Erythroblast (primary cell): ENCODE measurements around the gene ATP6V1G2.
A peak's percentile ranks its signal among the peaks of the same experiment; 100 is the strongest.
"Not testable (repeated sequence)": the region's sequence is repeated elsewhere in the genome, so short reads cannot be mapped to it uniquely, and the experiment has no call there.

Experiments used
- DNase-seq, 2 experiments: peaks; one replicate each; lab custom pipeline; 2025; lab: John Stamatoyannopoulos, UW
- GATA1 ChIP-seq: IDR thresholded peaks from 2 replicates; pipeline ENCODE4 v1.6.1; 2011; ENCODE audit warnings: low read depth, mild to moderate bottlenecking, control low read depth, low read length, moderate library complexity
- POLR2A ChIP-seq: IDR thresholded peaks from 2 replicates; pipeline ENCODE4 v1.6.1; 2011; ENCODE audit warnings: mild to moderate bottlenecking, low read length

ATP6V1G2 gene

GRCh38 chr6:31513456-31514165 lies 32.8 kb downstream of the ATP6V1G2 start:
- TF ChIP-seq GATA1 (no peak), POLR2A (no peak)
- DNase-seq, result no peak

GRCh38 chr6:31510007-31510406 lies 36.4 kb downstream of the ATP6V1G2 start:
- TF ChIP-seq GATA1 (no peak), POLR2A (no peak)
- no peak for DNase-seq

GRCh38 chr6:31509036-31509435 lies 37.4 kb downstream of the ATP6V1G2 start:
- not testable (repeated sequence) for DNase-seq

GRCh38 chr6:31502586-31502985 lies 43.8 kb downstream of the ATP6V1G2 start:
- TF ChIP-seq GATA1 (no peak), POLR2A (no peak)

GRCh38 chr6:31499648-31500047 lies 46.8 kb downstream of the ATP6V1G2 start:
- DNase-seq, result not testable (repeated sequence)

More at GRCh38 chr6:31502586-31502985, 43.8 kb downstream of the ATP6V1G2 start:
- DNase-seq, result no peak

GRCh38 chr6:31498748-31499147 lies 47.7 kb downstream of the ATP6V1G2 start:
- DNase-seq, result peak in 1 of 2 experiments; percentile 7
- TF ChIP-seq POLR2A (no peak), GATA1 (no peak)

- peak; percentile 85 to 88 for DNase-seq
- no peak for TF ChIP-seq GATA1
- TF ChIP-seq POLR2A, result peak; percentile 32
Measured at GRCh38 chr6:31497531-31498476, 48.6 kb downstream of the ATP6V1G2 start, which contains the start of gene MICB. Gene MICB, plus strand, starts transcription at chr6:31498145. Its CDS starts 49 bp downstream, at chr6:31498194.

GRCh38 chr6:31496826-31497225 lies 49.6 kb downstream of the ATP6V1G2 start:
- DNase-seq, result not testable (repeated sequence)

GRCh38 chr6:31495580-31495979 lies 50.8 kb downstream of the ATP6V1G2 start:
- TF ChIP-seq GATA1, result no peak
- no peak for TF ChIP-seq POLR2A
- DNase-seq, result peak in 1 of 2 experiments; percentile 28
